ENCODE measurements around the gene SLMAP.

Gene SLMAP

DNA sequence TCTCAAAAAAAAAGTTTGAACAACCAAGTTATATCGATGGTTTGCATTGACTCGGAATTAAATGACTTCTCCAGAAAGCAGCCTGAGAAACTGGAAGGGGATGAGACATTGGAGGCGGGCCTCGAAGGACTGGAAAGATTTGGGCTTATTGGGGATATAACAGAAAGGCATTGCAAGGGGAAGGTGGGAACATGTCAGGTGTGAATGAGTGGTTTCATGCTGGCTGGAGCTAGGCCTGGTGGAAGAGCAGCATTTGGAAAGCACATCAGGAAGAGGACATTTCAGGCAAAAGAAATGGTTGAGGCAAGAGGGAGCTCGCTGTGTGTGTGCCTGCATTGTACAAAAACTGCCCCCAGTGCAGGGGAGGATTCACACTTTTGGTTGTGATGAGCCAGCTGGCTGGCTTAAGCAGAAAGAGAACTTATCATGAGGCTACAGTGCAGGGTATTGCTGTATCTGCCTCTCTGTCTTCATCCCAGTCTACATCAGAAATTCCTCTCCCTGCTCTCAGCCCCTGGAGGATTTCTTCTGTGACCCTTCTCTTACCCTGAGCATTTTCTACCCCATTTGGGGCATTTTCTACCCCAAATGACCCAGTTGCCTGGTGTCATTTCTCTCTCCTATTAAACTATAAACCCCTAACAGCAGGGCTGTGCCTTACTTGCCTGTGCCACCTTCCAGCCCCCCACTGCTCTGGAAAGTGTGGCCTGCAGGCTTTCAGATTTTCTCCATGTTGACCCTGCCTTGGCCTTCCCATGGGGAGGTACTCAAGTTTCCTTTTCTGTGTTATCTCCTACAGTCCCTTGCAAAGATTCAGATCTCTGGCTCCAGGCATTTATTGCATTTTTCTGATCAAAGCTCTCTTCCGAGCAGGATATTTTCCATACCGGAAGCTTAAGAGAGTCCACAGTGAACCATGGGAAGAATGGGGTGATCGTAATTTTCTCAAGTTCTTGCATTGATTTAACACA, 187.7 kb downstream of the SLMAP start:
- DNase-seq (ENCODE audit: low spot score) = no peak

DNA sequence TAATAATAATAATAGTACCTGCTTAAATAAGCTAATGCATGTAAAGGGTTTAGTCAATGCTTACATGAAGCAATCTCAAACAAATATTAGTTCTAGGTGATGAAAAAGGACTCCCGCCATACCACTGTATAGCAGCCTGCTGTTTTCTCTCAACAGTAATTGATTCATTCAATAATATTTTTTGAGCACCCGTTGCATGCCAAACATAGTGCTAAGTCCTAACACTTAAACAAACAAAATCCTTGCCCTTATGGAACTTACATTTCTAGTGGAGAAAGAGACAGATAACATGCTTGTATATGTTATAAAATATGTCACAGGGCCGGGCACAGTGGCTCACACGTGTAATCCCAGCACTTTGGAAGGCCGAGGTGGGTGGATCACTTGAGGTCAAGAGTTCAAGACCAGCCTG, 190.9 kb downstream of the SLMAP start:
- DNase-seq (ENCODE audit: low spot score) = no peak

DNA sequence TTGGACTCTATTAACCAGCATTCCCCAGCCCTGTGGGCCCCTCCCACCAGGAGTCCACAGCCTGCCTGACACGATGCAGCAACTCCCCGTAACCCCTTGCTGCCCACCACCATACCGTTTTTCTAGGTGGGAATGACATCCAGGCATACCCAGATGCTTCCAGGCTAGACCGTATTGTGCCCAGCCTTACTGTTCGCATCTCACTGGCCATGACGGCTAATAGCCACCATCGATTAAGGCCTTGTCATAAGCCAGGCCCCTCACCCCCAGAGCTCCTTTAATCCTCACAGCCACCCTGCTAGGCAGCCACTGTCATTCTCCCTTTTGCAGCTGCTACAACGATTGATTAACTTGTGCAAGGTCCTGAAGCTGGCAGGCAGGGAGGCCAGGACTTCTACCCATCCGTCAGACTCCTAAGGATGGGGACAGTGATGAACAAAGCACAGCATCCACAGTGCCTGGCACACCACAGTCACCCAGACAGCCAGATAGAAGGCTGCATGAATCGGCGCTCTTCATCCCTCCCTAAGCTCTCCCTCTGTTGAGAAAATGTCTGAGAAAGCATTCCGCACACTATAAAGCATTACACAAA, 192.1 kb downstream of the SLMAP start:
- no peak for DNase-seq (ENCODE audit: low spot score)

DNA sequence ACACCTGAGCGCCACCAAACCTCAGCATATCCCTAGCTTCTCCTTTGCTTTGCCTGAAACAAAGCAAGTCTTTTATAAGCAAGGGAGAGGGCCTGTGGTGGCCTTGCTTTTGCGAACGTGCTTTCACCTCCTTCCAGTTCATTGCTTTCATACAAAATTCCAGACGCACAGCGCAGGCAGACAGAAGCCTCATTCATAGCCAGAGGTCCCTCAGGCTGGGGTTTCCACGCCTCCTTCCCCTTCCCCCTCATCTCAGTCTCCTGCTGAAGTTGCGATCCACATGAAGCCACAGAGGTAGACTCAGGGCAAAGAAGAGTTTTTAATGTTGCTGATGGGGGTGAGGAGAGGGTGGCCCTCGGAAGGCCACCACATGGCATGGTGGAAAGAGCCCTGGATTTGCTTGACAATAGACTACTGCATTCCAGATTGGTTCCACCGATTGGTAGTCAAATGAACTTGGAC, 192.7 kb downstream of the SLMAP start:
- DNase-seq (ENCODE audit: low spot score) = no peak

DNA sequence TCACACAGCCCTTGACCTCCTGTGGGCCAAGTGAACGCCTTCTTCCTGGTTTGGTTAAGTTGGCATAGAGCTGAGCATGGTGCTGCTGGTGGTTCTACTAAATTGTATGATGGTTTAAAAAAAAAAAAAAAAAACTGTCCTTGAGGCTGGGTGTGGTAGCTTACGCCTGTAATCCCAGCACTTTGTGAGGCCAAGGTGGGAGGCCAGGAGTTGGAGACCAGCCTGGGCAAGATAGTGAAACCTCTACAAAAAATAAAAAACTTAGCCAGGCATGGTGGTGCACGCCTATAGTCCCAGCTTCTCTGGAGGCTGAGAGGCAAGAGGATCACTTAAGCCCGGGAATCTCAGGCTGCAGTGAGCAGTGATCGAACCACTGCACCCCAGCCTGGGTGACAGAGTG, 193.2 kb downstream of the SLMAP start:
- no peak for DNase-seq (ENCODE audit: low spot score)

DNA sequence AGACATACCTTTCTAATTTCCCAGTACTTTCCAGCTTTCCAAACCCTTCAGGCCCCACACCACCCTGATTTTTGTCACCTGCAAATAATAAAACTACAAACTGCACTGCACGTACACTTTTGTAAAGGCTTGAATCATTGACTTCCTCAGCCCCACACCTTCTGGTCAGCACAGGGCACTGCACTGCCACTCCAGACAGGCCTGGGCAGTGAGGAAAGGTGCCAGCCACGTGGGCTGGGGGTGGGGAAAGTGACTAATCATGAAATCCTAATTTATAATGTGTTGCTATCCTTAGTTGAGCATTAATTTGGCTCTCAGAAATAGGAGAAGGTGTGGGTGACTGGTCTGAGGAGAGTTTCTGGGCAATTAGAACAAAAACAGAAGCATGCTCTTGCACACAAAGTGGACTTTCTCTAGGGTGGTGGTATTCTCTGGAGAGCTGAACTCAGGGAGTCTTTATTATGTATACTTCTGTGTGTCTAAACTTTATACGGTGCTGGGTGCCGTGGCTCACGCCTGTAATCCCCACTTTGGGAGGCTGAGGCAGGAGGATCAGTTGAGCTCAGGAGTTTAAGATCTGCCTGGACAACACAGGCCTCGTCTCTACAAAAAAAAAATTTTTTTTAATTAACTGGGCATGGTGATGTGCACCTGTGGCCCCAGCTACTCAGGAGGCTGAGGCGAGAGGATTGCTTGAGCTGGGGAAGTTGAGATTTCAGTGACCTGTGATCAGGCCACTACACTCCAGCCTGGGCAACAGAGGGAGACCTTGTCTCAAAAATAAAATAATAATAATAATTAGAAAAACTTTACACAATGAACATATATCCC, 193.9 kb downstream of the SLMAP start:
- DNase-seq (ENCODE audit: low spot score) = peak; percentile 50

DNA sequence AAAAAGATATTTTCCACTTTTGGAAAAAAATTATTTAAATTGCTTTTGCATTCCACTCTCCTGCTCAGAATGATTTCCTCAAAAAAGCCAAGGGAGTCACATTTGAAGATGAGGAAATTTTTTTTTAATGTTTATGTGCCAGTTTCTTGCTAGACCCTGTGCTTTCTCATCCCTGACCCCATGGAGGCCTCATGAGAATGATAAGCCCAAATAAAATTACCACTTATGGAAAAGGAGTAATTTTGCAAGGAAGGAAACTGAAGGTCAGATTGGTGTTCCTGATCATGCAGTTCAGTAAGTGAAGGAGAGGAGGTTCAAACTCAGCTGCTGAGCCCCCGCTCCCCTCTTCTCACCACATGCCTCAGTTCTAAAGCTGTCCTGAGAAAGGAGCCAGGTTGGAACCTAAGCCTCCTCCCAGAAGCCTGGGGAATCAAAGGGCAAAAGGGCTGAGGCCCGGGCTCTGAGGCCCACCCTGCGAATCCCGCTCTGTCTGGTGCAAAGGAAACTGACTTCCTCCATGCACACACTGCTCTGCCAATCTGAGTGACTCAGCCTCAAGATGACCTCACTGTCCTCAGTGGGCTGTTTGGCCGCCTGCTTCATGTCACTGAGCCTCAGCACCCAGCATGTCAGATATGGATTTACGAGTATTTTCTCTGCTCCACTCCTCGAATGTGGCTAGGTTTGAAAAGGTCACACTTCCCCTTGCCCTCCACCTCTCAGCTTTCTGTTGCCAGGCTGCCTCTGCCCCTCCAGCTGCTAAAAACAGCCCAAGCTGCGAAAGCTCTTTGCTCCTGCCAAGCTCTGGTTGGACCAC, 195.2 kb downstream of the SLMAP start:
- DNase-seq (ENCODE audit: low spot score) = peak; percentile 84

DNA sequence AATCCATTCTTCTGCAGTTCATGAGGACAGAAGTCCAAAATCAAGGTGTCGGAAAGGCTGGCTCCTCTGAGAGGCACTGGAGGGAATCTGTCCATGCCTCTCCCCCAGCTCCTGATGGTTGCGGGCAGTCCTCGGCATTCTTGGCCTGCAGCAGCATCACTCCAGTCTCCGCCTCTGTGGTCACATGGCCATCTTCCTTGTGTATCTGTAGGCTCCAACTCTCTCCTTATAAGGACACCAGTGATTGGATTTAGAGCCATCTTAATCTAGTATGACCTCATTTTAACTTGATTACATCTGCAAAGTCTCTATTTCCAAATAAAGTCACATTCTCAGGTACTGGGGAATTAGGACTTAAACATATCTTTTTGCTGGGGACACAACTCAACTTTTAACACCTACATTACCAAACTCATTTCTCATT, 196.1 kb downstream of the SLMAP start:
- DNase-seq (ENCODE audit: low spot score) = peak; percentile 47

DNA sequence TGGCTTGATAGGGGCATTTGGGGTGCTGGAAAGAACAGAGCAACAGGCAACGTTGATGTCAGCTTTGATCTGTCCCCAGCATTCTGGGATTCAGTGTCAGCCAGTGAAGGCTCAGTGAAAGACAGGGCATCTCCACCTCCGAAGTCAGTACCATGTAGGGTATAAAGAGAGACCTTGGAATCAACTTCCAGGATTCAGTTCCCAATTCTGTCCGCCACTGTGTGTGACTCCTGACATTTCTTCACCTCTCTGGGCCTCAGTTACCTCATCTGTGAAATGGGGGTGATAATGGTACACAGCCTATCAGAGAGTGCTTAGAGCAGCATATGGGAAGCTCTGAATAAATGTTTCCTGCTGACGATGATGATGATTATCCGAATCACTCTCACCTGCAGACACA, 196.5 kb downstream of the SLMAP start:
- no peak for DNase-seq (ENCODE audit: low spot score)

DNA sequence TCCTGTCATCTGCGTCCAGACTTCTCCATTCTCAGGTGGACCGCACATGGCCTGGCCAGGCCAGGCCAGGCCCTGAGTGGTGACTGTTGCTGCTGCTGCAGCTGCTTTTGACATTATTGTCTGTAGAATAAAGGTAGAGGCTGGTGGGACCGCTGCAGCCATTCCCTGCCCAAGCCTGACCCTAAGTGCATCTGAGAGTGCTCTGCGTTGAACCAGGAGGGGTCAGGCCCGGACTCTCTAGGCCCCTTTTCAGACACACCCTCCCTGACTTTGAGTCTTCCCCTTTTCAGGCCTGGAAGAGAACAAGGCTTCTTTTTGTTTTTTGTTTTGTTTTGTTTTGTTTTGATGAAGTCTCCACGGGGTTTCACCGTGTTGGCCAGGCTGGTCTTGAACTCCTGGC, 197.5 kb downstream of the SLMAP start:
- DNase-seq (ENCODE audit: low spot score) = no peak

DNA sequence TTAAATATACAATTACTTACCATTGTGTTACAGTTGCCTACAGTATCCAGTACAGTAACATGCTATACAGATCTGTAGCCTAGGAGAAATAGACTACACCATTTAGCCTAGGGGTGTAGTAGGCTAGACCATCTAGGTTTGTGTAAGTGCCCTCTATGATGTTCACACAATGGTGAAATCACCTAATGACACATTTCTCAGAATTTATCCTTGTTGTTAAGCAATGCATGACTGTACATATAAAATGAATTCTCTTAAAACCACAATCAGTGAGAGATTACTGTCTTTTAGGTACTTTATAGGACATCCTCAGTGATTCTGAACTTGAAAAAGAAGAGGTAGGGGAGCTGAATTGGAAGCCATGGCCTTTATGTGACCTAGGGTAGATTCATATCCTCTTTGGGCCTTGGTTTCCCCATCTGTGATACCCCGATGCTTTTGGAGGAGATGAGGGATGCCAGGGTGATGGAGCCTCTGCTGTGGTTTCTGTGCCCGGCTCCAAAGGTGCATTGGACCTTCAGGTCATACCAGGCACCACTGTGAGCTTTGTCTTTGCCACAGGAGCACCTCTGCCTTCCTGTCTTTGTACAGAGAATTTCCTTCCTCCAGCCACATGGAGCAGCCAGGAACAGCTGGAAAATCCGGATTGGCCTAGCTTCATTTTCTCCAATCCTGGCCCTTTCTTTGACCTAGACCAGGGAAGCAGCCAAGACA, 200.2 kb downstream of the SLMAP start:
- DNase-seq (ENCODE audit: low spot score) = peak; percentile 34

DNA sequence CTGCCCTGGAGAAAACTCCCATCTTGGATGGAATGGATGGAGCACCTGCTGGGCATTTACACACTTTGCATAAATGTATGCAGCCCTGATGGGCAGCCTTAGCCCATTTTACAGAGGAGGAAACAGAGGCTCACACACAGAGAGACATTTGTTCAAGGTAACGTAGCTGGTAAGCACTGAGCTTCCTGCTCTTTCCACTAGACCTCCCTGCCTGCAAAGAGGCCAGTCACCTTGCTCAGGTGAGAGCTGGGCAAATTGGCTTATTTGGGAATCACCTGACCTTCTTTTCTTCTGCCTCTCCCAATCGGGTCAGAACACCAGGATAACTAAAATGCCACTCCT, 200.7 kb downstream of the SLMAP start:
- DNase-seq (ENCODE audit: low spot score) = no peak

DNA sequence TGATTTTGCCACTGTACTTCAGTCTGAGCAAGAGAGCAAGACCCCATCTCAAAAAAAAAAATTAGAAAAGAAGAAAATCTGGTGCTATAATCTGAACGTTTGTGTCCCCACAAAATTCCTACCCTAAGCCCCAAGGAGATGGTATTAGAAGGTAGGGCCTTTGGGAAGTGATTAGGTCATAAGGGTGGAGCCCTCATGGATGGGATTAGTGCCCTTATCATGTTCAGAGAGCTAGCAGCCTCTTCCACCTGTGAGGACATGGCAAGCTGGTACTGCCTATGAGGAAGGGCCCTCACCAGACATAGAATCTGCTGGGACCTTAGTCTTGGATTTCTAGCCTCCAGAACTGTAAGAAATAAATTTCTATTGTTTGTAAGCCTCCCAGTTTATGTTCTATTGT, 201.7 kb downstream of the SLMAP start:
- DNase-seq (ENCODE audit: low spot score) = no peak

DNA sequence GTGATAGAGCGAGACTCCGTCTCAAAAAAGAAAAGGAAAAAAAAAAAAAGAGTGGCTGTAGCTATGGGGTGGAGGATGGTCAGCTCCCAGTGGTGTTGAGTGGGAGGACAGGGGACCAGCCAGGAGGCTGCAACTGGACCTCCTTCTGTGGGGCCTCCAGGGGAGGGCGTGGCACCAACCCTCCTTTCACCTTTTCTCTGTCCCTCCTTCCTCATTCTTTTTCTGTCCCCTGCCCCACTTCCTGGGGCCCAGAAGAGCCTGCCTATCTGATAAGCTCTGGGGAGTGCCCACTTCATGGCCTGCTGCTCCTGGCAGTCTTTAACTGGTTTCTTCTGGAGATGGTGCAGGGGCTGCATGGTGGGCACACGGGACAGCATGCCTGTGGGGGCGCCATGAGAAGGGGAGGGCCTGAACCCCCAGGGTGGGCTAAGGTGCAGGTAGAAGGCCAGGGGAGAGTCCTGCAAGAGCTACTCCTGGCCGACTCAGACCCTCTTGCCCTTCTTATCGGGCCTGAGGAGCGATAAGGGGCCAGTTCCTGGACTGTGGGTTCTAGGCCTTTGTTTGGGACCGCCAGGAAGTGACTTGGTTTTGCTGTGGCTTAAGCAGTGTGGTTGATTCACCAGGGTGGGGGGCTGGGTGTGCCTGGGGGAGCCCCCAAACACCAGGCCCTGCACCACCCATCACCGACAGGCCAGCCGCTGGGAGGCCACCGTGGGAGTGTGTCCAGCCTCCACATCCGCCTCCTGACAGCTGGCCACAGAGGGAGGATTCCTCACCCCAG, 202.7 kb downstream of the SLMAP start:
- DNase-seq (ENCODE audit: low spot score) = no peak

DNA sequence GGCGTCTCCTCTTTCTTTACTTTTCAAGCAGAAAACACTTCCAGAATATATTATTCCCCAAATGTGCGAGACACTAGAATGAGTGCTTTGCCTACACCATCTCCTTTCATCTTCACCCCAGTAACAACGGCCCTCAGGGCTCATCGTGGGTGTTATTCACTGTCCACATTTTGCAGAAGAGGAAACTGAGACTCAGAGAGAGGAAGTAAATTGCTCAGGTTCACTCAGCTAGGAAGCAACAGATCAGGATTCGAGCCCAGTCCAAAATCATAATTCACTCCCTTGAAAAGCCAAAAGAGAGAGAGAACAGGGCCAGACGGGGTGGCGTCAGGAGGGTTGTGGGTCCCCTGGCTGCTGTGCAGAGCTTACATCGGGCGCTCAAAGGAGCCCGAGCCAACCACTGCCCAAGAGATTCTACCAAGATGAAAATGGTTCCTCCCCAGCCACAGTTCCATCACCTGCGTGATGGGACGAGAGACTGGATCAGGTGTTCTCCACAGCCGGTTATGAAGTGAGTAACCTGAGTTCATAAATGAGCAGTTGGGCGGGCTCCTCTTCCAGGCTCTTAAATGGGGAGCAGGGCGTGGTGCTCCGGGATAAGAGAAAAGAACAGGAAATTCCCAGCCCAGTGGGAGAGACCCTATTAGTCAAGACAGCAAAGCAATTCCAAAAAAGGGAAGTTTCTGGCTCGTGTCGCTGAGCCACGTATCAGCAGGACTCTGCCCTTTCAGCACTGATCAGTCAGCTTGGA, 203.5 kb downstream of the SLMAP start:
- no peak for DNase-seq (ENCODE audit: low spot score)

DNA sequence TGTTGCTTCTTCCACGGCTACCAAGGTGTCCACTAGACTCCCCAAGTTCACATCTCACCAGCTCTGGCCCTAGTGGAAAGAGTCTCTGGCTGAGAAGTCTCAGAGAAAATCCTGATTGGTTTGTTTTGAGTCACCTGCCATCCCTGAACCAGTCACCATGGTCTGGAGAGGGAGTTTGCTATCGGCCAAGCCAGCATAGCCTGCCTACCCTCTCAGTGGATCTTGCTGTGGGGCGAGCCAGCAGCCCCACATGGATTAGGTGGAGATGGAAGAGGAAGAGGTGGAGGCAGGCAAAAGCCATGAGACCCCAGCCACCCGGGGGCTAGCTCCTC, 204.0 kb downstream of the SLMAP start:
- DNase-seq (ENCODE audit: low spot score) = no peak

DNA sequence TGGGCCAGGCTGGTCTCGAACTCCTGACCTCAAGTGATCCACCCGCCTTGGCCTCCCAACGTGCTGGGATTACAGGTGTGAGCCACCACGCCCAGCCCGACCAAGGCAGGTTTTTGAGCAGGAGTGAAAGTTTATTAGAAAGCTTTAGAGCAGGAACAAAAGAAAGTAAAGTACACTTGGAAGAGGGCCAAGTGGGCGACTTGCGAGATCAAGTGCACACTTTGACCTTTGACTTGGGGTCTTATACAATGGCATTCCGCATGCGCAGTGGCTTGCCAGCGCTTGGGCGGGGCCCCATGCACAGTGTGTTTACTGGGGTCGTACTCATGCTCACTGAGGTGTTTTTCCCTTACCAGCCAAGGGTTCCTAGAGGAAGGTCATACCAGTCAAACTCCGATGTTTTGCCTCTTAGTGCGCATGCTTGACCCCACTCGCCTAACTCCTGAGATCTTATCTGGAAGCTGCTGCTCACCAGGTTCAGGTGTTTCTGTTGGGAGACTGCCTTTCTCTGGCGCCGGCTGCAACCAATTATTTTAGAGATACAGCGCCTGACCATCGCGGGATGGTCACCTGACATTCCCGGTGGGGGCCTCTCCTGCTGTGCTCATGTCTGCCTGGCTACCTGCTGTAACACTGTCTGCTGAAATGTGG, 205.2 kb downstream of the SLMAP start:
- no peak for DNase-seq (ENCODE audit: low spot score)

DNA sequence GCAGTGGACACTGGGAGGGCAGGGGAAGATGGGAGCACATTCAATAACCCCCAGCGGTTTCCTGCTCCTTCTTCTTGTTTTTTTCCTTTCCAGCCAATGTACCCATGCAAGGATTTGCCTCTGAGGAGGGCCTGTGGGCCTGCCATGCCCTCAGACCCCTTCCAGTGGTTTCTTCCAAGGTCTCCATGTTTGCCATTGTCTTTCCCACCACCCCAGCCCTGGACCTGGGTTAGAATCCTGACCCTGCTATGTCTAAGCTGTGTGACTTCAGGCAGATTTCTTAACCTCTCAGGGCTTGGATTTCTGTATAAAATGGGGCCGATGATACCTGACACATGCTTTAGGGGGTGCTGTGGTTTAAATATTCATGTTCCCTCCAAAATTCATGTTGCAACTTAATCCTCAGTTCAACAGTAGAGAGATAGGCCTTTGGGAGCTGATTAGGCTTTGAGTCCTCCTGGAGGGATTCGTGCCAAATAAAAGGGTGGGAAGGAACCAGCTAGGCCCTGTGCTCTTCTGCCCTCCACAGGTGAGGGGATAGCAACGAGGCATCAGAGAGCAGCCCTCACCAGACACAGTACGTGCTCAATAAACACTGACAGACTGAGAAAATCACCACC, 205.8 kb downstream of the SLMAP start:
- peak; percentile 43 for DNase-seq (ENCODE audit: low spot score)

DNA sequence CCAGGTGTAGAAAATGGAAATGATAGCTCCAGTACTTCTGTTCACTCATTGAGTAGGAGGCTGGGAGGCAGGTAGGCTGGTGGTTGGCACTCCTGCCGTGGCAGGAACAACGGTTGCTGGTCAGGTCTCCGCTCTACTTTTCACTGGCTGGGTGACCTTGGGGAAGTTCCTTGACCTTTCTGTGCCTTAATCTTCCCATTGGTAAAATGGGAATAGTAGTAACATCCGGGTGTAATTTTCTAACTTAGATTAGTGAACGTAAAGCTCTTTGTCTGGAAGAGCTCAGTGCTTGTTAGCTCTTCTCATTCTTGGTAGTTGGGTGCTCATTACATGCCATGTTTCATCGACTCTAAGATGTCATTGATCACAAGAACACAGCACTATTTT, 206.3 kb downstream of the SLMAP start:
- DNase-seq (ENCODE audit: low spot score) = no peak
